HEK293 (cell line): Measurements from ENCODE around the gene RPL9.

Experiments used
- CTCF ChIA-PET: fragments of 350-600 bp; formaldehyde crosslinking; extraction: SDS; loops from one replicate; lab custom pipeline; 2021; ENCODE audit warnings: antibody characterized with exemption; lab: Yijun Ruan, JAX
- POLR2A ChIA-PET: fragments of 300-600 bp; formaldehyde crosslinking; extraction: SDS; loops from one replicate; lab custom pipeline; 2020; ENCODE audit warnings: antibody characterized with exemption, inconsistent platforms; lab: Yijun Ruan, JAX
- H3K27ac ChIP-seq: fragments of 200-500 bp; sonication (Bioruptor generic); 2 replicates; pipeline ENCODE4 v1.5.1; 2014; ENCODE audit warnings: low read depth, low read length, control low read depth, inconsistent platforms; ENCODE audit errors: extremely low read depth
- H3K36me3 ChIP-seq, 2 experiments: fragments of 200-500 bp in 1 of 2; sonication (Bioruptor generic) in 1 of 2; 1 replicate in 1 of 2; 2 replicates in 1 of 2; pipeline ENCODE4 v1.5.1; 2014 to 2017; ENCODE audit warnings: inconsistent platforms in 2 of 2, low read length in 2 of 2; ENCODE audit not compliant: control insufficient read depth in 2 of 2, insufficient read depth in 1 of 2
- H3K4me1 ChIP-seq: fragments of 200-500 bp; sonication (Bioruptor generic); 2 replicates; pipeline ENCODE4 v1.5.1; 2014; ENCODE audit warnings: mild to moderate bottlenecking, low read length, inconsistent platforms; ENCODE audit not compliant: control insufficient read depth, insufficient read depth
- H3K4me3 ChIP-seq: 2 replicates; pipeline ENCODE4 v1.5.1; 2011; ENCODE audit warnings: low read depth, mild to moderate bottlenecking, control low read depth, low read length, moderate library complexity
- H3K9me3 ChIP-seq: fragments of 200-500 bp; sonication (Bioruptor generic); 2 replicates; pipeline ENCODE4 v1.5.1; 2014; ENCODE audit warnings: low read depth, low read length, inconsistent platforms; ENCODE audit not compliant: control insufficient read depth, insufficient read depth
- GFI1B ChIP-seq: fragments of 450-650 bp; formaldehyde crosslinking; IDR thresholded peaks from 2 replicates; pipeline ENCODE4 v1.5.1; 2016; ENCODE audit warnings: missing biosample characterization, missing genetic modification characterization
- GLIS2 ChIP-seq: fragments of 450-650 bp; formaldehyde crosslinking; IDR thresholded peaks from 2 replicates; pipeline ENCODE4 v1.5.1; 2016; ENCODE audit warnings: missing biosample characterization, missing genetic modification characterization
- MZF1 ChIP-seq: fragments of 450-650 bp; formaldehyde crosslinking; IDR thresholded peaks from 2 replicates; pipeline ENCODE4 v1.5.1; 2017; ENCODE audit warnings: missing biosample characterization, missing genetic modification characterization, borderline replicate concordance
- SCRT2 ChIP-seq: fragments of 450-650 bp; formaldehyde crosslinking; IDR thresholded peaks from 2 replicates; pipeline ENCODE4 v1.5.1; 2016; ENCODE audit warnings: missing biosample characterization, missing genetic modification characterization
- ZNF10 ChIP-seq: fragments of 450-650 bp; formaldehyde crosslinking; IDR thresholded peaks from 2 replicates; pipeline ENCODE4 v1.5.1; 2017; ENCODE audit warnings: missing biosample characterization, missing genetic modification characterization
- ZNF202 ChIP-seq: fragments of 450-650 bp; formaldehyde crosslinking; IDR thresholded peaks from 2 replicates; pipeline ENCODE4 v1.5.1; 2016; ENCODE audit warnings: missing biosample characterization, missing genetic modification characterization, borderline replicate concordance
- ZNF350 ChIP-seq: fragments of 450-650 bp; formaldehyde crosslinking; IDR thresholded peaks from 2 replicates; pipeline ENCODE4 v1.5.0; 2017; ENCODE audit warnings: missing biosample characterization, mild to moderate bottlenecking, missing genetic modification characterization
- ZNF449 ChIP-seq: fragments of 450-650 bp; formaldehyde crosslinking; IDR thresholded peaks from 2 replicates; pipeline ENCODE4 v1.5.1; 2017; ENCODE audit warnings: missing biosample characterization, mild to moderate bottlenecking, missing genetic modification characterization, moderate library complexity
- ZNF548 ChIP-seq: fragments of 450-650 bp; formaldehyde crosslinking; IDR thresholded peaks from 2 replicates; pipeline ENCODE4 v1.5.1; 2016; ENCODE audit warnings: missing biosample characterization, missing genetic modification characterization
- ZNF624 ChIP-seq: fragments of 450-650 bp; formaldehyde crosslinking; IDR thresholded peaks from 2 replicates; pipeline ENCODE4 v1.5.1; 2017; ENCODE audit warnings: missing biosample characterization, missing genetic modification characterization
- ZNF654 ChIP-seq: fragments of 450-650 bp; formaldehyde crosslinking; IDR thresholded peaks from 2 replicates; pipeline ENCODE4 v1.5.1; 2016; ENCODE audit warnings: low read depth, missing biosample characterization, missing genetic modification characterization
- ZNF701 ChIP-seq: fragments of 450-650 bp; formaldehyde crosslinking; IDR thresholded peaks from 2 replicates; pipeline ENCODE4 v1.5.1; 2016; ENCODE audit warnings: missing biosample characterization, missing genetic modification characterization
- ZXDB ChIP-seq: fragments of 450-650 bp; formaldehyde crosslinking; IDR thresholded peaks from 2 replicates; pipeline ENCODE4 v1.5.1; 2016; ENCODE audit warnings: missing biosample characterization, missing genetic modification characterization
- TF ChIP-seq, protein P1 (sequence below): fragments of 450-650 bp; formaldehyde crosslinking; conservative IDR thresholded peaks from 2 replicates; pipeline ENCODE4 v1.5.1; 2016; ENCODE audit warnings: low read depth, missing biosample characterization, missing genetic modification characterization
- TF ChIP-seq, protein P2 (sequence below): fragments of 450-650 bp; formaldehyde crosslinking; IDR thresholded peaks from 2 replicates; pipeline ENCODE4 v1.5.1; 2016; ENCODE audit warnings: missing biosample characterization, missing genetic modification characterization, low read depth

Gene RPL9

GRCh38 chr4:39451423-39452023 is 7.2 kb downstream of the RPL9 start:
- ChIA-PET CTCF (no interaction called here), POLR2A (interaction anchor here (0.7 kb wide), 1 partner anchor 85 kb away, joined by 4 read pairs; the partner anchor contains the start of gene RFC1)
- no peaks in the 10 kb centered on the region for H3K9me3 ChIP-seq
- no peaks in the 10 kb centered on the region for H3K4me1 ChIP-seq
- H3K27ac ChIP-seq: no peak overlapping the region
- TF ChIP-seq ZNF654 (tag by site-specific recombination) (no peak), ZNF624 (tag by site-specific recombination) (no peak), SCRT2 (peak; percentile 37; the same call in 1 of the 2 replicates)
- TF ChIP-seq, protein P1, sequence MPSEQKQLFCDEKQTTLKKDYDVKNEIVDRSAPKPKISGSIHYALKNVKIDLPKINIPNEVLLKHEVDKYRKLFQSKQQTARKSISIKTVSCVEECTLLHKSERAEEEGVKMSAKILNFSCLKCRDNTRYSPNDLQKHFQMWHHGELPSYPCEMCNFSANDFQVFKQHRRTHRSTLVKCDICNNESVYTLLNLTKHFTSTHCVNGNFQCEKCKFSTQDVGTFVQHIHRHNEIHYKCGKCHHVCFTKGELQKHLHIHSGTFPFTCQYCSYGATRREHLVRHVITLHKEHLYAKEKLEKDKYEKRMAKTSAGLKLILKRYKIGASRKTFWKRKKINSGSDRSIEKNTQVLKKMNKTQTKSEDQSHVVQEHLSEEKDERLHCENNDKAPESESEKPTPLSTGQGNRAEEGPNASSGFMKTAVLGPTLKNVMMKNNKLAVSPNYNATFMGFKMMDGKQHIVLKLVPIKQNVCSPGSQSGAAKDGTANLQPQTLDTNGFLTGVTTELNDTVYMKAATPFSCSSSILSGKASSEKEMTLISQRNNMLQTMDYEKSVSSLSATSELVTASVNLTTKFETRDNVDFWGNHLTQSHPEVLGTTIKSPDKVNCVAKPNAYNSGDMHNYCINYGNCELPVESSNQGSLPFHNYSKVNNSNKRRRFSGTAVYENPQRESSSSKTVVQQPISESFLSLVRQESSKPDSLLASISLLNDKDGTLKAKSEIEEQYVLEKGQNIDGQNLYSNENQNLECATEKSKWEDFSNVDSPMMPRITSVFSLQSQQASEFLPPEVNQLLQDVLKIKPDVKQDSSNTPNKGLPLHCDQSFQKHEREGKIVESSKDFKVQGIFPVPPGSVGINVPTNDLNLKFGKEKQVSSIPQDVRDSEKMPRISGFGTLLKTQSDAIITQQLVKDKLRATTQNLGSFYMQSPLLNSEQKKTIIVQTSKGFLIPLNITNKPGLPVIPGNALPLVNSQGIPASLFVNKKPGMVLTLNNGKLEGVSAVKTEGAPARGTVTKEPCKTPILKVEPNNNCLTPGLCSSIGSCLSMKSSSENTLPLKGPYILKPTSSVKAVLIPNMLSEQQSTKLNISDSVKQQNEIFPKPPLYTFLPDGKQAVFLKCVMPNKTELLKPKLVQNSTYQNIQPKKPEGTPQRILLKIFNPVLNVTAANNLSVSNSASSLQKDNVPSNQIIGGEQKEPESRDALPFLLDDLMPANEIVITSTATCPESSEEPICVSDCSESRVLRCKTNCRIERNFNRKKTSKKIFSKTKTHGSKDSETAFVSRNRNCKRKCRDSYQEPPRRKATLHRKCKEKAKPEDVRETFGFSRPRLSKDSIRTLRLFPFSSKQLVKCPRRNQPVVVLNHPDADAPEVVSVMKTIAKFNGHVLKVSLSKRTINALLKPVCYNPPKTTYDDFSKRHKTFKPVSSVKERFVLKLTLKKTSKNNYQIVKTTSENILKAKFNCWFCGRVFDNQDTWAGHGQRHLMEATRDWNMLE (tag by site-specific recombination): no peak
- TF ChIP-seq, all 188 proteins: peak for 1
- peaks cover 20 to 92% of the 10 kb centered on the region in 2 experiments; a peak in 2 of 3 replicates for H3K36me3 ChIP-seq
- H3K4me3 ChIP-seq: no peak overlapping the region

GRCh38 chr4:39450618-39451017 is 8.1 kb downstream of the RPL9 start:
- Histone ChIP-seq H3K4me1 (no peaks in the 10 kb centered on the region), H3K27ac (no peak overlapping the region), H3K9me3 (no peaks in the 10 kb centered on the region), H3K4me3 (no peak overlapping the region), H3K36me3 (peaks cover 18 to 83% of the 10 kb centered on the region in 2 experiments; a peak in 2 of 3 replicates)
- ChIA-PET CTCF (no interaction called here), POLR2A (interaction anchor here (0.7 kb wide), 1 partner anchor 84 kb away, joined by 4 read pairs; the partner anchor contains the start of gene RFC1)
- TF ChIP-seq ZNF10 (tag by site-specific recombination): no peak

DNA sequence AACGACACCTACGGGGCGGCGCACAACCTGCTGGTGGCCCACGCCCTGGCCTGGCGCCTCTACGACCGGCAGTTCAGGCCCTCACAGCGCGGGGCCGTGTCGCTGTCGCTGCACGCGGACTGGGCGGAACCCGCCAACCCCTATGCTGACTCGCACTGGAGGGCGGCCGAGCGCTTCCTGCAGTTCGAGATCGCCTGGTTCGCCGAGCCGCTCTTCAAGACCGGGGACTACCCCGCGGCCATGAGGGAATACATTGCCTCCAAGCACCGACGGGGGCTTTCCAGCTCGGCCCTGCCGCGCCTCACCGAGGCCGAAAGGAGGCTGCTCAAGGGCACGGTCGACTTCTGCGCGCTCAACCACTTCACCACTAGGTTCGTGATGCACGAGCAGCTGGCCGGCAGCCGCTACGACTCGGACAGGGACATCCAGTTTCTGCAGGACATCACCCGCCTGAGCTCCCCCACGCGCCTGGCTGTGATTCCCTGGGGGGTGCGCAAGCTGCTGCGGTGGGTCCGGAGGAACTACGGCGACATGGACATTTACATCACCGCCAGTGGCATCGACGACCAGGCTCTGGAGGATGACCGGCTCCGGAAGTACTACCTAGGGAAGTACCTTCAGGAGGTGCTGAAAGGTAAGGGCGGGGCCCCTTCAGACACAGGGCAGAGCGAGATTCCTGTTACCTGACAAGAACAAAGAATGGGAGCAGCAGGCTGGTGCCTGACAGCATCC is 11.7 kb downstream of the RPL9 start:
- H3K9me3 ChIP-seq: no peaks in the 10 kb centered on the region
- CTCF ChIA-PET: no interaction called here
- no peak overlapping the region for H3K27ac ChIP-seq
- POLR2A ChIA-PET: interaction anchor here (0.6 to 1.1 kb wide), 2 partner anchors 11 to 14 kb away, joined by 3 read pairs; partner anchors contain the start of gene RPL9
- TF ChIP-seq ZNF202 (tag by site-specific recombination): peak; percentile 73
- no peak for TF ChIP-seq ZXDB
- no peak overlapping the region for H3K4me3 ChIP-seq
- no peaks in the 10 kb centered on the region for H3K4me1 ChIP-seq
- H3K36me3 ChIP-seq: peaks cover 0 to 47% of the 10 kb centered on the region in 2 experiments; a peak in 1 of 3 replicates

- H3K27ac ChIP-seq: no peak overlapping the region
- TF ChIP-seq ZNF701 (tag by site-specific recombination) (no peak), GLIS2 (tag by site-specific recombination) (no peak), ZNF548 (tag by site-specific recombination) (no peak), GFI1B (tag by site-specific recombination) (no peak), MZF1 (no peak), ZNF449 (tag by site-specific recombination) (no peak), ZNF350 (no peak)
- TF ChIP-seq, protein P2, sequence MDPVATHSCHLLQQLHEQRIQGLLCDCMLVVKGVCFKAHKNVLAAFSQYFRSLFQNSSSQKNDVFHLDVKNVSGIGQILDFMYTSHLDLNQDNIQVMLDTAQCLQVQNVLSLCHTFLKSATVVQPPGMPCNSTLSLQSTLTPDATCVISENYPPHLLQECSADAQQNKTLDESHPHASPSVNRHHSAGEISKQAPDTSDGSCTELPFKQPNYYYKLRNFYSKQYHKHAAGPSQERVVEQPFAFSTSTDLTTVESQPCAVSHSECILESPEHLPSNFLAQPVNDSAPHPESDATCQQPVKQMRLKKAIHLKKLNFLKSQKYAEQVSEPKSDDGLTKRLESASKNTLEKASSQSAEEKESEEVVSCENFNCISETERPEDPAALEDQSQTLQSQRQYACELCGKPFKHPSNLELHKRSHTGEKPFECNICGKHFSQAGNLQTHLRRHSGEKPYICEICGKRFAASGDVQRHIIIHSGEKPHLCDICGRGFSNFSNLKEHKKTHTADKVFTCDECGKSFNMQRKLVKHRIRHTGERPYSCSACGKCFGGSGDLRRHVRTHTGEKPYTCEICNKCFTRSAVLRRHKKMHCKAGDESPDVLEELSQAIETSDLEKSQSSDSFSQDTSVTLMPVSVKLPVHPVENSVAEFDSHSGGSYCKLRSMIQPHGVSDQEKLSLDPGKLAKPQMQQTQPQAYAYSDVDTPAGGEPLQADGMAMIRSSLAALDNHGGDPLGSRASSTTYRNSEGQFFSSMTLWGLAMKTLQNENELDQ (tag by site-specific recombination): no peak
- no peaks in the 10 kb centered on the region for H3K9me3 ChIP-seq
- H3K4me3 ChIP-seq: no peak overlapping the region
- H3K36me3 ChIP-seq: peaks cover 0 to 41% of the 10 kb centered on the region in 2 experiments; a peak in 1 of 3 replicates
- CTCF ChIA-PET: no interaction called here
- POLR2A ChIA-PET: no interaction called here
- no peaks in the 10 kb centered on the region for H3K4me1 ChIP-seq
Measured at GRCh38 chr4:39446483-39446841, 12.3 kb downstream of the RPL9 start.
